COR-L47 (cell line): ENCODE measurements around the gene PSKH1.

Experiments used
- DNase-seq: peaks from one replicate; lab custom pipeline; 2025; lab: John Stamatoyannopoulos, UW

PSKH1 gene

DNA sequence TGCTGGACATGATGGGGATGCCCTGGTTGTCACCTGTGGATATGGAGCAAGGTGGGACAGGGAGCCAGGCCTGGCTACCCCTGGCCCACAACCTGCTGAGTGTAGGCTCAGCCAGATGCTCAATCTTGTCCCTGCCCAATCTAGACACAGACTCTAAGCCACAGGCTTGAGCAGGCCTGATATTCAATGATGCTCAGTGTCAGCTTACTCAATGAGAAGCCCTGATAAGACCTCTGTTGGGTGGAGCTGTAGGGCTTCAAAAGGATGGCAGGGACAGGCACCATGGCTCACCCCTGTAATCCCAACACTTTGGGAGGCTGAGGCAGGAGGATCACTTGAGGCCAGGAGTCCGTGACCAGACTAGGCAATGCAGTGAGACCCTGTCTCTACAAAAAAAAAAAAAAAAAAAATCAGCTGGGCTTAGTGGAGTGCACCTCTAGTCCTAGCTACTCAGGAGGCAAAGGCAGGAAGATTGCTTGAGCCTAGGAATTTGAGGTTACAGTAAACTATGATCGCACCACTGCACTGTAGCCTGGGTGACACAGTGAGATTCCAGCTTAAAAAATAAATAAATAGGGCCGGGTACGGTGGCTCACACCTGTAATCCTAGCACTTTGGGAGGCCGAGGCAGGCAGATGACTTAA lies 47.5 kb downstream of the PSKH1 start:
- no peak for DNase-seq

DNA sequence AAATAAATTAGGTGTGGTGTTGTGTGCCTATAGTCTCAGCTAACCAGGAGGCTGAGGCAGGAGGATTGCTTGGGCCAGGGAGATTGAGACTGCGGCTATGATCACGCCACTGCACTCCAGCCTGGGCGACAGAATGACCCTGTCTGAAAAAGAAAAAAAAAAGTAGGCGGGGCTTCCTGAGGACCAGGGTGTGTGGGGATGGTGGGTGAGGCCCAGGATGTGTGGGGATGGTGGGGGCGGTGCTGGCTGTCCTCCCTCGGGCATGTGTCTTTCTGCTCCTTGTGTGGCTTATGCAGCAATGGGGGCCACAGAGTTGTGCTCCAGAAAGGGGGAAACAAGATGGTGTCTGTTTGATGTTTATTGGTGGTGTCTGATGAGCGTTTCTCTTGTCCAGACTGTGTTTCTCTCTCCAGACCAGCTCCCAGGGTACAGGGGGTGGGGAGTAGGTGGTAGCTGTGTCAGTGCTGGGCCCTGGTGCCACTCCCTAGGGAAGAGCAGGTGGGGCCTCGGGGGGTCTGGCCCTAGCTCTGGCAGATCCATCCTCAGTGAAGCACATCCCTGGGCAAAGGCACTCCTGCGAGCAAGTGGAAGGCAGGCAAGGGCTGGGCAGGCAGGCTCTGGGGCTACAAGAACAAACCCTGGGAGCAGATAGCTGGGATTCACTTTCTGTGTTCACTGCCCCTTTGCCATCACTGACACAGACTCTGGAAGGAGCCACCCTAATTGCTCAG lies 48.6 kb downstream of the PSKH1 start:
- no peak for DNase-seq

- DNase-seq: no peak
These were observed 49.1 kb downstream of the PSKH1 start for GRCh38 chr16:67942200-67942509.

- no peak for DNase-seq
These were observed 49.6 kb downstream of the PSKH1 start for GRCh38 chr16:67942510-67943255.

DNA sequence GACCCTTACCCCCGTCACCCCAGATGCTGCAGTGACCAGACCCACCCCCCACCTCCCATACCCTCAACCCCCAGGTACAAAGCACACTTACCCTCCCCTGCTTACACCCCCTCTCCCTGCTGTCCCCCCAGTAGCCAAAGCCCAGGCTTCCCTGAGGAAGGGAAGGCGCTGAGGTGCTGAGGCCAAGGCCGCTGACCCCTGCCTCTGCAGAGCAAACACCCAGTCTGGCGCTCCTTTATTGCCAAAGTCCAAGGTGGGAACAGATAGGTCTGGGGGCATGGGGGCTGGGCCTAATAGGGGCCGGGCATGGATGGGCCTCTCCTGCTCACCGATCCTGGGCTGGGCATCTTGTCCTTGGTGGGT lies 50.2 kb downstream of the PSKH1 start:
- no peak for DNase-seq

DNA sequence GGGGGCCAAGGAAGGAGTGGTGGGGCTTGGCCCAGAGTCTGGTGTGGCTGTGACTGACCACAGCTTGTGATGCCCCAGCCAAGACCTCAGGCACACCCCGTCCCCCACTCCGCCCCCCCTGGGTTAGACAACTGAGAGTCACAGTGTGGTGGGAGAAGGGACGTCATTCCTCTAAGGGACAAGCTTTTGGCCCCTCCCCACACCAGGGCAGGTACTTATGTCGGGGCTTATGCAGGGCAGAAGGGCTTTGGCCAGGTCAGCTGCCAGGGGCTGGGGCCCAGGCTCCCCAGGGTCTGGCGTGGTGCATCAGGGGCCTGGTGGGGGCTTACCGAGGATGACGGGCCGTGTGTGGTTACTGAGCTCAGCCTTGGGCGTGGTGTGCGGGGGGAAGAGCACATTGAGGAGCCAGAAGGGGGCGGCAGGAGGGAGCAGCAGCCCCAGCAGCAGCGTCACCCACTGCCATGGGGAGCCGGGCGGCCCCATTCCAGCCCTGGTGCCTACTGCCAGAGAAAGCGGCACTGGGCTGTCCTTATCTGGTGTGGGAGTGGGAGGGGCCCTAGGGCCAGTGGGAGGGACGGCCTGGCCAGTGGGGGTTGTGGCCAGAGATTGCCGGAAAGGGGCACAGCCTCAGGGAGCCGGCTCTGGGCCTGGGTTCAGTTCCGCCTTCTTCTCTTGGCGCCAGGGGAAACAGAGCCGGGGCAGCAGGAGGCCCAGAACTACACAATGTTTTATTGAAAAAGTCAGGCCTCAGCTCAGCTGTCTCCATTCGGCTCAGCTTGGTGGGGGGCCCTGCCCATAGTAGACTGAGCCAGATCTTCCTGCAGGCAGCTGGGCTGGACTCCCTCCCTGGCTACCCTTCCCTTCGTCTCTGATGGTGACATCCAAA lies 50.8 kb downstream of the PSKH1 start, which contains the start of gene LCAT:
LCAT (minus strand) TSS at position 502 of the 886 bp plus-strand sequence; CDS start at position 483, 19 bp downstream.
- no peak for DNase-seq

DNA sequence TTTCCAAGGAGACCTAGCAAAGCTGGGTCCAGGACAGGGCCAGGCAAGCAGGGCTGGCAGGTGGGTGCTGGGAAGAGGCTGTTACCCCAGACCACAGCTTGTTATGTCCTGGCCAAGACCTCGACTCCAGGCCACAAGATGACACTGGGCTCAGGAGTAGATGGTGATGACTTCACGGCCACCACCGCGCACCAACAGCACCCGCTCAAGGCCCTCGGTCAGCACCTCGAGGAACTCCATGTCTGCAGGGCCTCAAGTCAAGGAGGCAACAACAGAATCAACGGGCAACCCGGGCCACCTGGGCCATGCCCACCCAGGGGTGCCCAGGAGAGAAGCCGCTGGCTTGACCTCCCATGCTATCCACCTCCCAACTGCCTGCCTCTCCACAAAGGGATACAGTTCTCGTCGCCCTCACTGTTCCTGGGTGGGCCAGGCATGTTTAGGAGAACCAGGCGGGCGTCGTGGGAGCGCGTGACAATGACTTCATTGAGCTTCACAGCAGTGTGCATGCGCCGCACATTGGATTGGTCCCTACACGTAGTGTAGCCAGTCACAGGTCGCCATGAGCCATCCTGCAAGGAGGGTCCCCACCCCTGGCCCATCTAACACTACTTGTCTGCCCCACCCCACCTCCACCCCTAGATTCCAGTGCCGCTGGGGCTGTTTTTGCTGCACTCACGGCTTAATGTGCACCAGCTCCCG lies 51.8 kb downstream of the PSKH1 start:
- no peak for DNase-seq

DNA sequence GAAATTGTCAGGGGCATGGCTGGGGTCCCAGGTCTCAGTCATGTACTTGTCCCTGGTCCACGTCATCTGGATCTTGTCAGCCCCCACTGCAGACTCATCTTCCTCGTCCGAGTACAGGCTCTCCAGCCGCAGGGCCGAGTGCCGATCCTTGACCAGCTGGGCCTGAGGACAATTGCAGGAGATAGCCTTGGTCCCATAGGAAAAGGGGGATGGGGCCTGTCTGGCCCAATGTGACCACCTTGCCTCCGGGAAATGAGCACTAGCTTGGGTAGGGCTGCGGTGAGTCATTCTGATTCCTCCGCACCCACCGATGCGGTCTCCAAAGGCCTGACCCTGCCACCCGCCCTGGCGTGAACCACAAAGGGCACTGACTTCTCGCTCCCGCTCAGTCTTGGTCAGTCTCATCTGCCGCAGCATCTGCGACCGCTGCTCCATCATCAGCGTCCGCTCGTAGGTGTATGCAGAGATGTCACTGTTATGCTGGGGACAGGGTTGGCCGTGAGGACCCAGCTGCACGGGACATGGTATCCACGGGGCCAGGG lies 52.4 kb downstream of the PSKH1 start:
- DNase-seq: no peak

GRCh38 chr16:67946128-67946569 lies 53.1 kb downstream of the PSKH1 start:
- no peak for DNase-seq

DNA sequence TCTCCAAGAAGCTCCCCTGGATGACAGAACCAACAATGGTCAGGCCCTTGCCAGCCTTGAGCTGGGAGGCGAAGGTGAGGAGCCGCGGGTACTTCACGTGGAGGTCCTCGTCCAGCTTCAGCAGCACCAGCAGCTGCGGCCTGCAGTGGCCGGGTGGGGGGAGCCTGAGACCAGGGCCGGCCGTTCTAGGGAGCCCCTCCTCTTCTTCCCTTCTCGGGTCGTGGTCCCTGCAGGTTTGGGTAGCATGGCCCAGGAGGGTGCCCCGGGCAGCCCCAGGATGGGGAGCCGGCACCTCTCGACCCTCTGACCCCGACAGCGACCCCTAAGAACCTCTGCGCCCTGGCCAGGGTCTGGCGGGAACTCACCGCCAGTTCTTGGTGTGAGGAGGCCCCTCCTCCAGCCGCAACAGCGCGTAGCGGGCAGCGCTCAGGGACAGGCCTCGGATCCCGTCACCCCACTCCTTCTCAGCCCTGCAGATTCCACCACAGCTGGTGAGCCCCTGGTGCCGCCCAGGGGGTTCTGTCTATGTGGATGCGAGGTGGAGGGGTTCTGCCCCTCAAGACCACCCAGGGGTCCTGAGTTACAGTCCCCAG lies 54.0 kb downstream of the PSKH1 start:
- no peak for DNase-seq

DNA sequence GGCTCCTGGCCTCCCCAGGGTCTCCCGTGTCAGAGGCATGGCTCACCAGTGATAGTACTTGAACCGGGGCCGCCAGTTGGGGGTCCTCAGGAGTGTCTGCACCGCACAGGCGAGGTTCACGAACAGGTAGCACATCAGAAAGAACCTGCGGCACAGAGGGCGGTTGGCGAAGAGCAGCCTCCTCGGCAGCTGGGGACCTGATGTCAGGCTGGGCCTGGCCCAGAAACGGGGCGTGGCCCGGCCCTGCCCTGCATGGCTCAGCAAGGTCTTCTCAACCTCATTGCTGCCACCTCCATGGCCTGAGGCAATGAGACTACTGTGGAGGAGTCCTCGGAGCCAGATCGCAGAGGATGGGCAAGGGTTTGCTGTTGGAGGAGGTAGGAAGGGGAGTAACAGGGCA lies 55.0 kb downstream of the PSKH1 start:
- no peak for DNase-seq

DNA sequence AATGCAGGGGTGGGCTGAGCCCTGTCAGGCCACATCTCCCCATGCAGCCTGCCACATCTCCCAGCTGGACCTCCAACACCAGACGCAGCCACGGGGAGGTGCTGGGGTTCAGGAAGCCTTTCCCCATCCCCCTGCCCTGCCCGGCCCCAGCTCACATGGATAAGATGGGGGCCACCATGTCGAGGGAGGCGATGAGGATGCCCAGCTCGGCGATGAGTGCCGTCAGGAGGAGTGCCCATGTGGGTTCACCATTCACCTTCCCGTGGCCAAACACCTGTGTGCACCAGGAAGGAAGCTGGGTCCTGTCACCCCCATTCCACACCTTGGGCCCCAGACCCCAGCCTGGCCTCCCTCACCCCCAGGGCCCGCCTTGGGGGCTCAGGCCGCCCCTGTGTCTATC lies 56.6 kb downstream of the PSKH1 start:
- DNase-seq: no peak

GRCh38 chr16:67950335-67950843 lies 57.3 kb downstream of the PSKH1 start:
- no peak for DNase-seq

- DNase-seq: peak; percentile 29
These were observed 58.4 kb downstream of the PSKH1 start for GRCh38 chr16:67951485-67951884.

DNA sequence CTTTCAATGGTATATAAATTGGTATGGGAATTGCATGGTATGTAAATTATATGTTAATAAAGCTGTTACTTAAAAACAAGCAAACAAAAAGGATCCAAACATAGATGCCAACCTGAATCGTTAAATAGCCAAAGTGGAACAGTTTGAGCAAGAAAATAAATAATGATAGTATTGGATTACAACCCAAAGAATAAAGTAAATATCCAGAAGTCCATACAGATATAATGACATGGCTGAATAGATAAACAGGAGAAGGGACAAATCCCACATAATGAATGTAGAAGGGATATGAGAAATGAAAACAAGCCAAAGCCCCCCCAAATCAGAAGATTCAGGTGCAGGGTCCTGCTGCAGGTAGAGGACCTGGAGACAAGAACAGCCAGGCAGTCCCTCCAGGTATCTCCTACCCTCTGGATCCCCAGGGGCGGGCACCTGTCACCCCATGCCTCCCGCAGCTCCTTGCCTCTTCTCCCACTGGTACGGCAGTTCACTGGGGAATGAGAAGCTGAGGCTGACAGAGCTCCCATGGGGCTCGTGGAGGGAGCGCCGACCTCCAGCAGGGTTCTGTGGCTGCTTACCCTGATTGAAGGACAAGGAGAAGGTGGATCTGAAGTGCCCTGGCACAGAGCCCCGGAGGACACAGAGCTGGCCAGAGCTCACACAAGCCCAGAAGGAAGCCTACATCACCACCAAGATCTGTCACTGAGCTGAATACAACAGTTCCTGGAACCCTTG lies 60.8 kb downstream of the PSKH1 start:
- no peak for DNase-seq

- DNase-seq: no peak
These were observed 61.6 kb downstream of the PSKH1 start for GRCh38 chr16:67954421-67955196.

DNA sequence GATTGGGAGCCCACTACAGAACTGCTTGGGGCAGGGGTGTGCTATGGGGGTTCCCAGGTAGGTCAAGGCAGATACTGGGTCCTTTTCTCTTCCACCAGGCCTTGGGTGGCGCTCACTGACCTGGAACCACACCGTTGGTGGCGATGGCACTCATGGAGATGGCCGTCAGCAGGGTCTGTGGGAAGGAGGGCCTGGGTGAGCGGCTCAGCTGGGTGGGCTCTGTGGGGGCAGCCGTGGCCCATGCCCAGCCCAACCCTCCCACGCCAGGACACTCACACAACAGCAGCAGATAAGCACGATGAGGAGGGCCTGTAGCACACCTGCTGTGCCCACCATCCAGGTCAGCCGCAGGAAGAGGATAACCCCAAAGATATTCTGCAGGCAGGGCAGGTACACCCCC lies 64.6 kb downstream of the PSKH1 start:
- DNase-seq: no peak

DNA sequence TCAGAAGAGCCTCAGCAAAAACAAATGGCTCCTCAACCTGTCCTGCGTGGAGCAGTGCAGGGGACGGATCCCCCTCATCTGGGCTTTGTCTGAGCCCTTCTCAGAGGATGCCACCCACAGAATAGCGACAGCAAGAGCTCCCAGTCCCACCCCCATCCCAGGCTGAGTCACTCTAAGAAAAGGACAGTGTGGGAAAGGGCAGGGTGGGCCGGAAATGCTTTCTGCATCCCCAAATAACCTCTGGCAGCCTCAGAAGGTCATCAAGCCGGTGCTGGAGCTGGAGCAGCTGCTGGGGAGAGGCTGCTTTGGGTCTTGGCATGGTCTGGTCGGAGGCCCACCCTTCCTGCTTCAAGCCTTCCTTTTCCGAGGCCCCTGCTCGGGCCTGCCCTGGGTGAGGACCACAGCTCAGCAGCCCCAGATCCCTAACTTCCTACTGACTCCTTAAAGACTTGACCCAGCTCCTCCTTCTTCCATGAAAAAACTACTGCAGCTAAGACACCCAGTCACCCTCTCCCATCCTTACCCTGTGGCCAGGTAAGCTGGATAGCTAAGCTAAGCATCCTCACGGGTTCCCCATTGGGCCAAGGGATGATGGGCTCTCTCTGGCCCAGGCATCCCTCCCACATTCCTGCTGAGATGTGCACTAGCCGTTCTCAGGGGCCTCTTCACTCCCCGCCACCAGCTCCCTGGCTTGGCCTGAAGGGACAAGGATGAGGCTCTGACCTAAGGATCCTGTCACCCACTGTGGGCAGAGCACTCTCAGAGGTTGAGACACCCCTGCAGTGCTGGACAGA lies 66.7 kb downstream of the PSKH1 start:
- DNase-seq: no peak
